Fibroblast of pulmonary artery (primary cell): ENCODE data around the gene TCF19.

Experiments
- DNase-seq: peaks from one replicate; pipeline ENCODE4 v3.0.0-alpha.2; 2010; ENCODE audit warnings: low read depth
- H3K4me3 ChIP-seq: replicated peaks from 2 replicates; pipeline ENCODE4 v1.5.1; 2011; ENCODE audit warnings: low read depth, mild to moderate bottlenecking, control low read depth, low read length, moderate library complexity
- CTCF ChIP-seq: IDR thresholded peaks from 2 replicates; pipeline ENCODE4 v1.5.1; 2011; ENCODE audit warnings: mild to moderate bottlenecking, control low read depth, low read length, inconsistent platforms; ENCODE audit errors: missing control alignments

TCF19 gene

DNA sequence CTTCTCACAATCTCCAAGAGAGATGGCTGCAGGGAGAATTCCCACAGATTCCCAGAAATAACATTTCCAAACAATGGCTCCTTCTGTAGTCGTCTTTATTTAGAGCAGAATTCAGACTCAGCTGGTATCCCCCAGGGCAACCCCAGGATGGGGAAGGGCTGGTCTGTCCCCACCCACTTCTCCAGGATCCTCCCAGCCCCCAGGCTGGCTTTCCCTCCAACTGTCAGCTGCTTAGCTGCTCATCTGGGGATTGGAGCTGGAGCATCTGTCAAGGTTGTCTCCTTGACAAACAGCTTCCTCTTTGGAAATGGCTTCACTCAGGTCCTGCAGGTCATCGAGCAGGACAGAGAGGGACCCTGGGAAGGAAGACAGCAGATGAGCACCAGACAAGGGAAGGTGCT, 16.0 kb upstream of the TCF19 start:
- H3K4me3 ChIP-seq: no peak overlapping the region
- no peak for DNase-seq
- no peak for TF ChIP-seq CTCF

GRCh38 chr6:31143148-31143547, 15.2 kb upstream of the TCF19 start:
- H3K4me3 ChIP-seq: no peak overlapping the region
- no peak for TF ChIP-seq CTCF
- peak; percentile 90 for DNase-seq

GRCh38 chr6:31144296-31144969, 14.0 kb upstream of the TCF19 start:
- H3K4me3 ChIP-seq: no peak overlapping the region
- no peak for DNase-seq
- TF ChIP-seq CTCF: no peak

DNA sequence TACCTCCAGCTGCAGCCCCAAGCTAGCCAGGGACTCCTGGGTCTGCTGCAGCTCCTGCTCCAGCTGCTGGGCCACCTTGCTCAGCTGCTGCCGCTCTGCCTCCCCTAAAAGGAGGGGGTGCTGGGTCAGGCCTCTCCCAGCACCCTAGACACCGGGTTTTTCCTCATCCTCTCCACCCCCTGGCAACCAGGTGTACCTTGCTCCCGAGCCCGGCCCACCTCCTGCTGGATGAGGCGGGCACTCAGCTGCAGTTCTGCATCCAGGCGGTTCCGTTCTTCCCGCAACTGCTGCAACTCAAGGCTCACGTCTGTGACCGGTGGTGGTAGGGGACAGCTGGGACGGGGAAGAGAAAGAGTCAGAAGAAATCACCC, 13.4 kb upstream of the TCF19 start:
- H3K4me3 ChIP-seq: no peak overlapping the region
- no peak for TF ChIP-seq CTCF
- no peak for DNase-seq

- TF ChIP-seq CTCF: no peak
- no peak overlapping the region for H3K4me3 ChIP-seq
- no peak for DNase-seq
Measured at GRCh38 chr6:31145386-31145785, 13.0 kb upstream of the TCF19 start.

GRCh38 chr6:31149827-31150447, 8.5 kb upstream of the TCF19 start:
- DNase-seq: no peak
- H3K4me3 ChIP-seq: no peak overlapping the region
- TF ChIP-seq CTCF: no peak

DNA sequence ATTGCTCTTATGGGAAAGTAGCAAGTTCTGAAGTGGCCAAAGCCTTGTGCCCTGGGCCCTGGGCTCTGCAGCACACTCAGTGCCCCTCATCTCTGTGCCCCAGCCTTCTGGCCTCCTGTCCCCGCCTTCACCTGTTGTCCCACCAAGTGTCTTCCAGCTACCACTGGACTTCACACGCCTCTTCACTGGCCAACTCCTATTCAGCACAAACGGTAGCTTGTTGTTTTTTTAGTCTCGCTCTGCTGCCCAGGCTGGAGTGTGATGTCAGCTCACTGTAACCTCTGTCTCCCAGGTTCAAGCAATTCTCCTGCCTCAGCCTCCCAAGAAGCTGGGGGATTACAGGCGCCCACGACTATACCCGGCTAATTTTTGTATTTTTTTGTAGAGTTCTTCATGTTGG, 5.6 kb upstream of the TCF19 start:
- H3K4me3 ChIP-seq: no peak overlapping the region
- TF ChIP-seq CTCF: no peak
- no peak for DNase-seq
